ENCODE results near the gene PARP12. TPM values are rescaled to one million over a fixed set of nuclear protein-coding genes. Genes with fewer than 3 reads are reported as not detected.

PARP12 gene
- total RNA-seq, 4 donors from 2014 or later, result 17.8 to 21.5 (median 18.5) TPM

DNA sequence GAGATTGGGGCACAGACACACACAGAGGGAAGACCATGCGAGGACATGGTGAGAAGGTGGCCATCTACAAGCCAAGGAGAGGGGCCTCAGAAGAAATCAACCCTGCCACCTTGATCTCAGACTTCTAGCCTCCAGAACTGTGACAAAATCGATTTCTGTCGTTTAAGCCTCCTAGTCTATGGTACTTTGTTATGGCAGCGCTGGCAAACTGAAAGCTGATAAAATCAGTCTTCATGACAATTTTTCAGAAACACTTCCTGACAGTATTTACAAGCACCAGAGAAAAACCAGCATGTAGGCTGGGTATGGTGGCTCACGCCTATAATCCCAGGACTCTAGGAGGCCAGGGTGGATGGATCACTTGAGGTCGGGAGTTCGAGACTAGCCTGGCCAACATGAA, 4.2 kb downstream of the PARP12 start:
- intact Hi-C loops (cut with DNase I; ENCODE audit: low total_unique reads), result no loop called here
- H3K4me3 ChIP-seq (ENCODE audit: low read depth, poor library complexity, severe bottlenecking), result no peak overlapping the region
- TF ChIP-seq, protein P1, sequence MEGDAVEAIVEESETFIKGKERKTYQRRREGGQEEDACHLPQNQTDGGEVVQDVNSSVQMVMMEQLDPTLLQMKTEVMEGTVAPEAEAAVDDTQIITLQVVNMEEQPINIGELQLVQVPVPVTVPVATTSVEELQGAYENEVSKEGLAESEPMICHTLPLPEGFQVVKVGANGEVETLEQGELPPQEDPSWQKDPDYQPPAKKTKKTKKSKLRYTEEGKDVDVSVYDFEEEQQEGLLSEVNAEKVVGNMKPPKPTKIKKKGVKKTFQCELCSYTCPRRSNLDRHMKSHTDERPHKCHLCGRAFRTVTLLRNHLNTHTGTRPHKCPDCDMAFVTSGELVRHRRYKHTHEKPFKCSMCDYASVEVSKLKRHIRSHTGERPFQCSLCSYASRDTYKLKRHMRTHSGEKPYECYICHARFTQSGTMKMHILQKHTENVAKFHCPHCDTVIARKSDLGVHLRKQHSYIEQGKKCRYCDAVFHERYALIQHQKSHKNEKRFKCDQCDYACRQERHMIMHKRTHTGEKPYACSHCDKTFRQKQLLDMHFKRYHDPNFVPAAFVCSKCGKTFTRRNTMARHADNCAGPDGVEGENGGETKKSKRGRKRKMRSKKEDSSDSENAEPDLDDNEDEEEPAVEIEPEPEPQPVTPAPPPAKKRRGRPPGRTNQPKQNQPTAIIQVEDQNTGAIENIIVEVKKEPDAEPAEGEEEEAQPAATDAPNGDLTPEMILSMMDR (IDR thresholded peaks at IDR 0.05), result no peak
- TF ChIP-seq POLR2A (IDR thresholded peaks at IDR 0.05), result no peak
- DNase-seq (ENCODE audit: low spot score in 2 of 2), result no peak
- WGBS, 2 donors, result 78 to 85% methylated on average over 7 of the region's 7 CpGs

DNA sequence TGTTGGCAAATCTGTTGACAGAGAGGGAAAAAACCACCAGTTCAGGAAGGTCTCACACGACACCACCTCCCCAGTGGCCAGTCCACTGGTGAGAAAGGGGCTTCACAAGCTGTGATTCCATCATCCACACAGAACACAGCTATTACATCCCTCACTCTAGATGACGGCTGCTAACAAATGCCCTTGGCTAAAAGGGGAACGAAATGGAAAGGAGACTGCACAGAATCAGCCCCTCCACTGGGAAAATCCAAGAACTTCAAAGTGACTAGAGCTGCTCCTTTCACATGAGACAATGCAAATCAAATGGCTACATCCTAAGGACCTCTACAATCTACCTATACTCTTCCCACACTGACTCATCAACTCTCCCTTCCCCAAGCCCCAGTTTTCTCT, 5.6 kb downstream of the PARP12 start:
- DNase-seq (ENCODE audit: low spot score in 2 of 2), result peak in 1 of 2 donors; percentile 20
- no peak for TF ChIP-seq POLR2A (IDR thresholded peaks at IDR 0.05)
- TF ChIP-seq, protein P1 (IDR thresholded peaks at IDR 0.05), result no peak
- H3K4me3 ChIP-seq (ENCODE audit: low read depth, poor library complexity, severe bottlenecking), result no peak overlapping the region
- 91 to 97% methylated on average over 3 of the region's 3 CpGs for WGBS, 2 donors
- intact Hi-C loops (cut with DNase I; ENCODE audit: low total_unique reads), result no loop called here

DNA sequence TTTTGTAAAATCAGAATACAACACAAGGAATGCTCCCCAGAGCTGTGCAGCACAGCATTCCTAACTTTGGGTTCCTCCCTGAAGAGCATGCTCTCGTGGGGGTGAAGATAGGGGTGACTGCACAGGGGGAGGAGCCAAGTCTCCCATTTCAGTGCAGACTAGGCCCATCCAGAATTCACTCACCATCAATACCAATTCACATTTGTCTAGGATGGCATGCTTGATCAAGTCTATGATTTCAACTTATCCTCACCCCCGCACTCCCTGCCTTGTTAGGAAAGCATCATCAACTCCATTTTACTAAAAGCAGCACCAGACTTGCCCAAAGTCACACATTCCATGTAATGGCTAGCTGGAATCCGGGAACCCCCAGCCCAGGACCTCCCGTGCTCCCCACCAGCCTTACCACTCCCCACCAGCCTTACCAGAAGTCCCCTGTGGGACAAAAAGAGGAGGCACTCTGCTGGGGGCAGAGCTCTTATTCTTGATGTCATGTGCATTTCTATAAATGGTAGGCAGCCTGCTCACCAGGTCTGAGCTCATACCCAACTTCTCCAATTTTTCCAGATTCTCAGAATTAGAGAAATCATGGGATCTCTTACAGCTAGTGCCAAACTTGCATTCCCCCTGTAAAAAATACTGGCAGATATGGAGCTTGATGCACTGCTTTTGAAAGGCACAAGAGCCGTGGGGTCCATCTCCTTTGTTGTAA, 6.2 kb downstream of the PARP12 start:
- 90 to 92% methylated on average over 5 of the region's 5 CpGs for WGBS, 2 donors
- no peak overlapping the region for H3K4me3 ChIP-seq (ENCODE audit: low read depth, poor library complexity, severe bottlenecking)
- peak in 1 of 2 donors; percentile 61 for DNase-seq (ENCODE audit: low spot score in 2 of 2)
- no peak for TF ChIP-seq POLR2A (IDR thresholded peaks at IDR 0.05)
- TF ChIP-seq, protein P1 (IDR thresholded peaks at IDR 0.05), result no peak
- intact Hi-C loops (cut with DNase I; ENCODE audit: low total_unique reads), result no loop called here

DNA sequence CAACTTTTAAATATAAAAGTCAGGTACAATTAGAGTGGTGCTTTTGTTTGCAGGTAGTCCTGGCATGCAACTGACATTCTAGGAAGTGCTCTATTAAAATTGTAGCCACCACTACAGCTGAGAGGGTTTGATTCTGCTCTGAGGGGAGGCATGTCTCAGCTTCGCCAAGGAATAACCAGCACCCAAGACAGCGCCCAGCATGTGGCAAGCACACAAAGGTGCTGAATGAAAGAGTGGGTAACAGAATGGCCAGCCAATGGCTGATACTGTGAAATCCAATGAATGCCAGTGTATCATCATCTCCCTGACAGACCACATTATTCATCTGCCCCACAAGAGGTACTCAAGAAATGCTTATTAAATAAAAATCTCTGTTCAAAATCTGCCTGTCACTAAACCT, 6.9 kb downstream of the PARP12 start:
- no peak for DNase-seq (ENCODE audit: low spot score in 2 of 2)
- no peak for TF ChIP-seq POLR2A (IDR thresholded peaks at IDR 0.05)
- TF ChIP-seq, protein P1 (IDR thresholded peaks at IDR 0.05), result no peak
- intact Hi-C loops (cut with DNase I; ENCODE audit: low total_unique reads), result no loop called here
- H3K4me3 ChIP-seq (ENCODE audit: low read depth, poor library complexity, severe bottlenecking), result no peak overlapping the region
- WGBS, 2 donors, result 90 to 93% methylated on average over 2 of the region's 2 CpGs

DNA sequence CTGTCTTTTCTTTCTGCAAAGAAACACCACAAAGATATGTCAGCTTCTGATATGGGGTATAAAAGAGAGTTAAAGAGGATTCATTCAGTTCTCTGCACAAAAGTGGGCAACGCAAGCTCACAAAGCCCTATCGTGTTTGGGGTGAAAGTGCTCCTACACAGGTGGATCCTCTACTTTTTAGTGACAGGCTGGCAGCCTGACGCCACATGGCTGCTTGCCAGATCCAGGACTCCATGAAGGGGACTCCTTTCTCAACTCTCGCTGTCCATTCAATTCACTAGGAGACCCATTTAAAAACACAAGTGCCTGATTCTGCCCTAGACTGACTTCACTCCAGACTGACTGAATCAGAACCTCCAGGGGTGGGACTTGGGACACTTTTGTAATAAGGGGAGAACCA, 8.0 kb downstream of the PARP12 start:
- intact Hi-C loops (cut with DNase I; ENCODE audit: low total_unique reads), result no loop called here
- TF ChIP-seq POLR2A (IDR thresholded peaks at IDR 0.05), result no peak
- TF ChIP-seq, protein P1 (IDR thresholded peaks at IDR 0.05), result no peak
- no peak overlapping the region for H3K4me3 ChIP-seq (ENCODE audit: low read depth, poor library complexity, severe bottlenecking)
- WGBS, 2 donors, result 90 to 91% methylated on average over 4 of the region's 4 CpGs
- DNase-seq (ENCODE audit: low spot score in 2 of 2), result no peak
